Fibroblast of skin of abdomen (primary cell): ENCODE results near the gene WFDC5.
"Not testable (repeated sequence)": the region's sequence is repeated elsewhere in the genome, so short reads cannot be mapped to it uniquely, and the experiment has no call there.

Experiments used
- DNase-seq: peaks from one replicate; pipeline ENCODE4 v3.0.0-alpha.2; 2013

WFDC5 gene

DNA sequence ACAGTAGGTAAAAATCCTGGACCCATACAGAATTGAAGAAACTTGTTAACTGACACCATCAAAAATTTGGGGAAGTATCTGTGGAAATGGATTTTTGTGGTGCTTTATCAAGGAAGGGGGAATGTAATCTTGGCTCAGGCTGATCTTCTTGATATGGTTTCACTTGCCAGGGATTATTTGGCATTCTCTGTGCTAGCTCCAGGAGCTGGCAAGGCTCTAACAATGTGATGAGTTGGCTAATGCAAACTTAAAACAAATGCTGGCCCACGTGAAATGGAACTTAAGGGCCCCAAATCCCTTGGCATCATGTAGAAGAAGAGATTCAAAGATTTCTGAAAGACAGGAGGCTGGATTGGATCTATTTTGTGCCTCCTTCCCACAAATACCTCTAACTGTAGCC is 27.2 kb downstream of the WFDC5 start:
- DNase-seq = no peak

DNA sequence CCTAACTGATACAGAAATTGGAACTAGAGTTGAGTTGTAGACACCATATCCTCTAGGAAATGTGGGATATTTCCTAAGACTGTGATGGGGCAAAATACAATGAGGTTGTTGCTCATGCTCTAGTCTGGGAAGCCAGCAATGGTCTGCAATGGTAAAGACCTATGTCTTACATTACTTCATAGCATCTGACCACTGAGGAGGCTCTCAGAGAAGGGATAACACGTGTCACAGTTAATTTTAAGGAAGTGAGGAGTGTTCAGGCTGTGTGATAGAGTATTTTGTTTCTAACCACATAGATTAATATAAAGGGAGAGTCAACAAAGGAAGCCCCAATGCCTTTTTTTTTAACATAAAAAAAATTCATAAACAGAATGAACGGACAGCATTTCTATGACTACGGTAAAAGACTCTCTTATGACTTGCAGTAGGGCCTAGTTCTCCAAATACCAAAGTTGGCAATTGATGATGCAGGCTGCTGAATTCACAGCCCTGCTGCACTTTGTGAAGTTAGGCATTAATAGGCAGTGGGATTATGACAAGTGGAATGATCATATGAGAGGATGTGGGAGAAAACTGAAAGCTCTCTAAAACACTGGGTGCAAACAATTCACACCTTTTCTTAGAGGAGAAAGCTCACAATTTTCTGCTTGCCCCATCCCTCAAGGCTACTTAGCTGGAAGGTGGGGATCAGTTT is 27.7 kb downstream of the WFDC5 start:
- DNase-seq = no peak

- DNase-seq = no peak
These were observed 29.1 kb downstream of the WFDC5 start for GRCh38 chr20:45085867-45086266.

GRCh38 chr20:45085289-45085688 is 29.7 kb downstream of the WFDC5 start:
- no peak for DNase-seq

- DNase-seq = no peak
These were observed 31.8 kb downstream of the WFDC5 start for GRCh38 chr20:45083127-45083526.

- no peak for DNase-seq
These were observed 32.5 kb downstream of the WFDC5 start for GRCh38 chr20:45082468-45082867.

DNA sequence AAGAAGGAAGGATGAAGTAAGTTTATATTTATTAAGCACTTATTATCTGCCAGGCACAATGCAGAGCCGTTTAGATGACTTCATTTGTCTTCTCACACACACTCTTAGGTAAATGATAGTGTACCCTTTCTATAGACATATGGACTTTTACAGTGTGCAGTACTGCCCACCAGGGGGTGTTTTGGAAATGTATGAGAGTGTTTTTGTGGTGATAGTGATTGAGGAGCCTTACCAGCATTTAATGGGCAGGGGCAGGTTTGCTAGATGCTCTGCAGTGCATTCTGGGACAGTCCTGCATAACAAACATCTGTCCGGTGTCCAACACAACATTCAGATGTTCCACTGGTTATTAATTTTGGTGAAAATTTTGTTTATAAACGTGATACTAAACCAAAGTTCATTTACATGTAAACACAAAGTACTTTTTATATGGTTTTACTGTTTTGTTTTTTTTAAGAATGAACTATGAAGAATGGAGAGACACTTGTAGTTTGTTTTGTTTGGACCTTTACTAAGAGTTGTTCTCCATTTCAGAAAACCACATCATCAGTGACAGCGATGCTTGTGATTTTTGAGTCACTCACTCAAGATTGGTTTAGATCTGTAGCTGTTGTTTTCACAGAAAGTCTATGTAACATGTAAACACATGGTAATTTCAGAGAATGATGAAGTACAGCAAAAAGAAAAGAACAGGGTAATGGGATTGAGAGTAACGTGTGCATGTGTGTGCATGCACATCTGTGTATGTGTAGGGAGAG is 33.9 kb downstream of the WFDC5 start:
- DNase-seq = no peak

DNA sequence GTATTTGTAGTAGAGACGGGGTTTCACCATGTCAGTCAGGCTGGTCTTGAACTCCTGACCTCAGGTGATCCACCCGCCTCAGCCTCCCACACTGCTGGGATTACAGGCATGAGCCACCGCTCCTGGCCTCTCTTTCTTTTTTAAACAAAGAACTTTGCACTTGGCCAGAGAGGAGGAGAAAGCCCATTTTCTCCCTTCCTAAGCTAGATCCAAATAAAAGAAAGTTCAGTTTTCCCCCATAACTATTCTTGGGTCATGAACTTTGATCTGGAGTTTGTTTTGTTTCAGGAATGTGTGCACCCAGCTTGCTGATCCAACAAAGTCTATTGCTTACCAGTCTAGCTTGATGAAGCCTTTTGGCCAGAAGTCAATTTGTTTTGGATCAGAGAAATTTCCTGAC is 37.4 kb downstream of the WFDC5 start:
- DNase-seq = no peak

DNA sequence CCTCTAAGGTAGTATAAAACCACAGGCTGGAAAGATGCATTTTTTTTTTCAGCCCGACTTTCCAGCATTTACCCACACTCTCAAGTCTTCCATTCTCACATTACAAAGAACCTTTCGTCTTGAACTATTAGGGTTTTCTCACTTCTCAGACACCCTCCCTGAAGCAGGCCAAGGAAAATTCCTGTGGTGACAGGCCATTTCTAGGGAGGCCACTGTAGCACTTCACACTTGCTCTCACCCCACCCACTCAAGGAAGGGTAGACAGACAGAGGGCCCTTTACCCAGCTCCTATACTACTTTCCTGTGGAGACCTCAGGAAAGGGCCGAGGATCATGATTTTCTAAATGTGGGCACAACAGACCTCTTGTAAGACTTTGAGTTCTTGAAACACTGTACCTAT is 41.8 kb downstream of the WFDC5 start:
- DNase-seq = no peak

- DNase-seq = no peak
These were observed 42.9 kb downstream of the WFDC5 start for GRCh38 chr20:45072066-45072465.

DNA sequence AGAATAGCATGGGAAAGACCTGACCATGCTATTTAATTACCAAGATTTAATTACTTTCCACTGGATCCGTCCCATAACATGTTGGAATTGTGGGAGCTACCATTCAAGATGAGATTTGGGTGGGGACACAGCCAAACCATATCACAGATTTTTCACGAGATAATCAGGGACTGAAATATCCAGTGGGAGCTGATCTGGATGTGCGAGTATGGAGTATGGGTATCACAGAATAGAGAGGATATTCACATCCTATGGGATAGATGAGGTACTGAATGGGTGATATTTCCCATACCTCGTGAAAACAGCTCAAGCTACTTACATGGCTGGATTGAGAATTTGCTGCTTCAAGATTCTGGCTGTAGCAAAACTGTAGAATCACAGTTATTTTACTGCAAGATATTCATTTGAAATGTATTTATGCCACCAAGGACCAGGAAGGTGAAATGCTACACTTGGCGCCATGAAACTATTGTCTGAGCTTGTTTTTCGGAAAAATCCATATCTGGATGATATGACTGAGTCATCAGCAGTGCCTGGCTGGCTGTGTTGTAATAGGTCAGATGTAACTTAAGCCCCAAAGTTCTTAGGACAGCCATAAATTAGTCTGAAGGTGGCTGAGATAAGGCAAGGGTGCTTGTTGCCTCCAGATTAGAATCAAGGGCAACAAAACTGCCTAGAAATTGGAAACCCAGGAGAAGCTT is 43.9 kb downstream of the WFDC5 start:
- DNase-seq = no peak

GRCh38 chr20:45069261-45069660 is 45.7 kb downstream of the WFDC5 start:
- no peak for DNase-seq

DNA sequence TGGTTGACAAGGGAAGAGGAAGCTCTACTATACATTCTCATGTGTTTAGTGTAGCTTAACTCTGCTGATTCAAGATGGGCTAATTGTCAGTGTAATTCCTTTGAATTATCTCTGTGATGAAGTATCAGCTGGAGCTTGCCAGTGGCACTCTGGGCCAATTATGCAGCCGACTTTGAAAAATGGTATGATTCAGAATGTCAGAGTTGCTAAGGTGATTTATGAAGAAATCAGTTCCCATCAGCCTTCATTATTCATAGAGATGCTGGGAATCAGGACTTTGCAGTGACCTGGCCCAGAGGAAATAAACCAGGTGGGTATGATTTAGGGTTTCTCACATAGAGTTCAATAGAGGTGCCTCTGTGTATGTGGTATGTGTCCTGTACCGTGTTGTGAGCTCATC is 47.4 kb downstream of the WFDC5 start:
- peak; percentile 45 for DNase-seq

DNA sequence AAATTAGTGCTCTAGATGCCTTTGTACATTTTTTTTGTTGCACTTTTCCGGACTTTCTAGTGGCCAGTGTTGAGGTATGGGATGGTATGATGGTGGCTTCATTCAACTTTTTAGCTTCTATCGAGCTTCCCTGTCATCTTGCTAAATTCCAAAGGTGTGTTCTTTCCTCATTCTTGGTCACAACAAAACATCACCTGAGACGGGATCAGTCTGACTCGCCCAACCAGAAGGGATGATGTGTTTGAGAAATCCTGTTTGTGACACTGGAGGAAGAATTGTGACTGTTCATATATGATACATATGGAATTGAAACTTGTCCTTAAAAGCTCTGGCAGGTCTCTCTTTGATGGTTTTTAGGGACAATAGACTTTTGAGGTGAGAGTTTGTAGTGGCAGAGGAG is 47.9 kb downstream of the WFDC5 start:
- DNase-seq = no peak

- DNase-seq = peak; percentile 28
These were observed 48.6 kb downstream of the WFDC5 start for GRCh38 chr20:45066372-45066771.

DNA sequence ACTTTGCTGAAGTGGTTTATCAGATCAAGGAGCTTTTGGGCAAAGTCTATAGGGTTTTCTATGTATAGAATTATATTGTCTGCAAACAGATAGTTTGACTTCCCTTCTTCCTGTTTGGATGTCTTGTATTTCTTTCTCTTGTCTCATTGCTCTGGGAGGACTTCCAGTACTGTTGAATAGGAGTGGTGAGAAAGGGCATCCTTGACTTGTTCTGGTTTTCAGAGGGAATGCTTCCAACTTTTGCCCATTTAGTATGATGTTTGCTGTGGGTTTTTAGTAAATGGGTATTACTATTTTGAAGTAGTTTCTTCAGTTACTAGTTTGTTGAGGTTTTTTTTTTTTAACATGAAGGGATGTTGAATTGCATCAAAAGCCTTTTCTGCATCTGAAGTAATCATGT is 50.2 kb downstream of the WFDC5 start:
- no peak for DNase-seq

DNA sequence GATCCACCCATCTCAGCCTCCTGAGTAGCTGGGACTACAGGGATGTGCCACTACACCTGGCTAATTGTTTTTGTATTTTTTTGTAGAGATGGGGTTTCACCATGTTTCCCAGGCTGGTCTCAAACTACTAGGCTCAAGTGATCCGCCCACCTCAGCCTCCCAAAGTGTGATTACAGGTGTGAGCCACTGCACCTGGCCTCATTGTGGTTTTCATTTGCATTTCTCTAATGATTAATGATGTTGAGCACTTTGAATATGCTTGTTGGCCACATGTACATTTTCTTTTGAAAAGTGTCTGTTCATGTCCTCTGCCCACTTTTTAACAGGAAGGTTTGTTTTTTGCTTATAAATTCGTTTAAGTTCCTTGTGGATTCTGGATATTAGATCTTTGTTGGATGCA is 51.9 kb downstream of the WFDC5 start:
- DNase-seq = not testable (repeated sequence)

GRCh38 chr20:45061244-45061643 is 53.7 kb downstream of the WFDC5 start:
- peak; percentile 72 for DNase-seq

GRCh38 chr20:45060294-45060693 is 54.7 kb downstream of the WFDC5 start:
- DNase-seq = no peak
